IMR-90 (cell line): Measurements from ENCODE around the gene PTPRK. TPM values are rescaled to one million over a fixed set of nuclear protein-coding genes. Genes with fewer than 3 reads are reported as not detected.

Experiments used
- ATAC-seq: fragments of 200-7000 bp; cut with Tn5 transposase; 2 replicates; pipeline ENCODE4 v1.9.1; 2020; ENCODE audit warnings: low read depth, mild to moderate bottlenecking, moderate library complexity
- BruUV-seq: library from RNA; stranded (reverse); fragments of 400-500 nt; replicated peaks from 2 replicates; lab custom pipeline; 2021; lab: Mats Ljungman, UMichigan
- CTCF ChIA-PET: fragments of 300-600 bp; formaldehyde crosslinking; extraction: SDS; loops from one replicate; lab custom pipeline; 2021; ENCODE audit warnings: antibody characterized with exemption; lab: Yijun Ruan, JAX
- POLR2A ChIA-PET: fragments of 300-600 bp; sonication (Branson Sonifier 250); formaldehyde crosslinking; loops from one replicate; lab custom pipeline; 2022; ENCODE audit warnings: antibody characterized with exemption; ENCODE audit not compliant: unreplicated experiment; lab: Charles Lee
- DNase-seq: peaks from one replicate; pipeline ENCODE4 v3.0.0; 2013
- H2AFZ ChIP-seq: replicated peaks from 2 replicates; pipeline ENCODE3; 2013; ENCODE audit warnings: low read length, mild to moderate bottlenecking; ENCODE audit not compliant: poor library complexity
- H2AK5ac ChIP-seq: 2 replicates; pipeline ENCODE4 v1.6.1; 2013; ENCODE audit warnings: low read depth, low read length, inconsistent platforms
- H2AK9ac ChIP-seq: replicated peaks from 2 replicates; pipeline ENCODE3; 2013; ENCODE audit warnings: mild to moderate bottlenecking, low read depth, low read length, moderate library complexity; ENCODE audit not compliant: poor library complexity
- H2BK120ac ChIP-seq: 2 replicates; pipeline ENCODE4 v1.6.1; 2013; ENCODE audit warnings: low read depth, low read length, inconsistent platforms
- H2BK15ac ChIP-seq: 3 replicates; pipeline ENCODE4 v1.6.1; 2013; ENCODE audit warnings: low read depth, low read length, inconsistent platforms
- H2BK20ac ChIP-seq: 2 replicates; pipeline ENCODE4 v1.6.1; 2013; ENCODE audit warnings: low read depth, mild to moderate bottlenecking, inconsistent platforms, low read length, moderate library complexity
- H2BK5ac ChIP-seq: 2 replicates; pipeline ENCODE4 v1.6.1; 2013; ENCODE audit warnings: mild to moderate bottlenecking, low read depth, low read length, inconsistent platforms; ENCODE audit not compliant: poor library complexity, severe bottlenecking
- H3K14ac ChIP-seq: replicated peaks from 2 replicates; pipeline ENCODE4 v1.6.1; 2013; ENCODE audit warnings: low read depth, low read length, inconsistent platforms
- H3K18ac ChIP-seq: 2 replicates; pipeline ENCODE4 v1.6.1; 2013; ENCODE audit warnings: low read depth, low read length, control low read depth
- H3K23ac ChIP-seq: 2 replicates; pipeline ENCODE4 v1.6.1; 2013; ENCODE audit warnings: low read depth, low read length, inconsistent platforms
- H3K27ac ChIP-seq: 2 replicates; pipeline ENCODE4 v1.5.1; 2013; ENCODE audit warnings: mild to moderate bottlenecking, control low read depth, low read length; ENCODE audit not compliant: insufficient read depth
- H3K27me3 ChIP-seq: 2 replicates; pipeline ENCODE4 v1.6.1; 2013; ENCODE audit warnings: low read length; ENCODE audit not compliant: control insufficient read depth, insufficient read depth
- H3K36me3 ChIP-seq: 2 replicates; pipeline ENCODE4 v1.6.1; 2013; ENCODE audit warnings: low read length, mixed read lengths; ENCODE audit not compliant: control insufficient read depth, insufficient read depth
- H3K4ac ChIP-seq: 2 replicates; pipeline ENCODE4 v1.6.1; 2013; ENCODE audit warnings: low read depth, low read length, inconsistent platforms
- H3K4me1 ChIP-seq: 2 replicates; pipeline ENCODE4 v1.6.1; 2013; ENCODE audit warnings: low read length, mixed read lengths; ENCODE audit not compliant: control insufficient read depth, insufficient read depth
- H3K4me2 ChIP-seq: 2 replicates; pipeline ENCODE4 v1.6.1; 2013; ENCODE audit warnings: low read depth, mild to moderate bottlenecking, control low read depth, low read length, moderate library complexity
- H3K4me3 ChIP-seq: 2 replicates; pipeline ENCODE4 v1.5.1; 2013; ENCODE audit warnings: low read depth, mild to moderate bottlenecking, control low read depth, low read length, moderate library complexity; ENCODE audit not compliant: insufficient read depth
- H3K56ac ChIP-seq: 2 replicates; pipeline ENCODE4 v1.6.1; 2013; ENCODE audit warnings: low read length, inconsistent platforms; ENCODE audit not compliant: insufficient read depth; ENCODE audit errors: extremely low read depth
- H3K79me1 ChIP-seq, 2 experiments: 2 replicates each; pipeline ENCODE4 v1.6.1; 2013; ENCODE audit warnings: low read length in 2 of 2, inconsistent platforms in 1 of 2, low read depth in 1 of 2
- H3K9ac ChIP-seq: 2 replicates; pipeline ENCODE4 v1.6.1; 2013; ENCODE audit warnings: low read depth, low read length, control low read depth
- H3K9me1 ChIP-seq: 2 replicates; pipeline ENCODE4 v1.6.1; 2013; ENCODE audit warnings: low read length, inconsistent platforms; ENCODE audit not compliant: insufficient read depth
- H3K9me3 ChIP-seq: 2 replicates; pipeline ENCODE4 v1.6.1; 2013; ENCODE audit warnings: low read length; ENCODE audit not compliant: control insufficient read depth, insufficient read depth
- H4K20me1 ChIP-seq: 2 replicates; pipeline ENCODE4 v1.6.1; 2013; ENCODE audit warnings: low read length, inconsistent platforms; ENCODE audit not compliant: insufficient read depth
- H4K5ac ChIP-seq: 2 replicates; pipeline ENCODE4 v1.6.1; 2013; ENCODE audit warnings: mild to moderate bottlenecking, low read depth, low read length, control low read depth
- H4K8ac ChIP-seq, 2 experiments: 2 replicates each; pipeline ENCODE4 v1.6.1; 2013; ENCODE audit warnings: low read depth in 2 of 2, low read length in 2 of 2, control low read depth in 1 of 2, inconsistent platforms in 1 of 2
- H4K91ac ChIP-seq: 2 replicates; pipeline ENCODE4 v1.6.1; 2013; ENCODE audit warnings: low read depth, low read length, inconsistent platforms; ENCODE audit not compliant: insufficient read depth
- FOS ChIP-seq: fragments of 150-350 bp; IDR thresholded peaks from 2 replicates; pipeline ENCODE4 v1.6.1; 2016; ENCODE audit warnings: low read depth, low read length
- MXI1 ChIP-seq: IDR thresholded peaks from 2 replicates; pipeline ENCODE4 v1.6.1; 2012; ENCODE audit warnings: low read depth, mild to moderate bottlenecking, low read length, moderate library complexity, borderline replicate concordance
- NFE2L2 ChIP-seq: fragments of 150-350 bp; IDR thresholded peaks from 2 replicates; pipeline ENCODE4 v1.6.1; 2016; ENCODE audit warnings: low read depth, mild to moderate bottlenecking, low read length
- WGBS, 2 experiments: methylation state at CpG; one replicate each; pipeline versions ENCODE4 v1.1.5 to v1.1.7; 2013; ENCODE audit warnings: missing lambda C conversion rate in 2 of 2; ENCODE audit not compliant: insufficient read length in 1 of 2; ENCODE audit errors: extremely low coverage in 2 of 2; 5-methylcytosine and 5-hydroxymethylcytosine counted together
- dilution Hi-C: fragments of 300-500 bp; cut with HindIII; formaldehyde crosslinking; loops from one replicate; pipeline ENCODE4 v1.14.3; 2018; ENCODE audit warnings: low sequenced_read_pairs; ENCODE audit not compliant: unreplicated experiment
- in situ Hi-C: fragments of 300-500 bp; cut with MboI; formaldehyde crosslinking; loops from 3 replicates; pipeline ENCODE4 v1.14.3; 2019; ENCODE audit warnings: low sequenced_read_pairs, inconsistent platforms, mixed read lengths
- intact Hi-C: fragments of 100-400 bp; cut with micrococcal nuclease; formaldehyde crosslinking; loops from 2 replicates; pipeline ENCODE4 v1.10.0; 2022
- polyA plus RNA-seq, 3 experiments: library from polyadenylated mRNA; depleted of rRNA; stranded (reverse); fragments of >200 nt; gene quantifications; 2 replicates each; pipeline ENCODE4 v1.2.3, GENCODE V29; 2012; ENCODE audit warnings: low replicate concordance in 1 of 3
- total RNA-seq: library from RNA; depleted of rRNA; stranded (reverse); fragments of >200 nt; gene quantifications from 2 replicates; pipeline ENCODE4 v1.2.3, GENCODE V29; 2012

The PTPRK gene
- total and polyA plus RNA-seq, 2 of the 4 experiments (the other 2 are of a cell fraction): 18.0 to 80.8 TPM

DNA sequence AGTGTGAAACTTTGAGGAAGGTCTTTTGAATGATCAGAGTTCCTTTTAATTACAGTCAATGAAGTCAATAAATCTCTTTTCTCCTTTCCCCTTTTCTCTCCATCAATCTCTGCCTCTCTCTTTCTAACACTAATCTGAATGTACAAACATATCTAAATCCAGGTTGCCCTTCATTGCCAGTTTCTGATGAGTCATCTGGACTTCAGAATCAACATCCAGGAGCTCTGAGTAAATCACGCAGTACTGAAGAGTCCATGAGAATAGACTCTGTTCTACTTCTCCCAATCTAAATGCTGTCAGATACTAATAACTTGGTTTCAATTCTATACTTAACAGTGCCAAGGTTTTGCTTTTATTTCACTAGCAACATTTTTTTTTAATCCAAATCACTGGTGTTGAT is 380.9 kb downstream of the PTPRK start:
- H3K27me3 ChIP-seq: no peaks in the 10 kb centered on the region
- H3K18ac ChIP-seq: no peak overlapping the region
- peaks cover 1% of the 10 kb centered on the region; the same call in 1 of the 2 replicates for H3K4me1 ChIP-seq
- H2BK5ac ChIP-seq: no peak overlapping the region
- no peak overlapping the region for H2AK9ac ChIP-seq
- H3K79me1 ChIP-seq: peaks cover 0 to 18% of the 10 kb centered on the region in 2 experiments; a peak in 3 of 4 replicates
- no peak overlapping the region for H2AK5ac ChIP-seq
- 0 out of 2 replicates have a peak, but pooled peaks cover 2% of the 10 kb centered on the region for H4K20me1 ChIP-seq
- in situ Hi-C loops: no loop called here
- no peak overlapping the region for H3K4me2 ChIP-seq
- no peak overlapping the region for H2BK15ac ChIP-seq
- no peak overlapping the region for H3K23ac ChIP-seq
- no CpG with 5 or more reads among the region's 1 CpG for WGBS, 2 experiments
- no peaks in the 10 kb centered on the region for H3K36me3 ChIP-seq
- no peak overlapping the region for H3K9ac ChIP-seq
- H4K91ac ChIP-seq: no peak overlapping the region
- no peak overlapping the region for H2BK120ac ChIP-seq
- intact Hi-C loops: no loop called here
- no peaks in the 10 kb centered on the region for H3K9me3 ChIP-seq
- H4K8ac ChIP-seq: no peak overlapping the region
- DNase-seq (peak; percentile 63), ATAC-seq (peak; percentile 53)
- no peak overlapping the region for H3K4me3 ChIP-seq
- ChIA-PET CTCF (interaction anchor here (1.3 kb wide), 1 partner anchor 10 kb away, joined by 3 read pairs; no protein-coding TSS in a partner anchor), POLR2A (no interaction called here)
- no peak overlapping the region for H4K5ac ChIP-seq
- H2AFZ ChIP-seq: no peak overlapping the region
- TF ChIP-seq MXI1: no peak
- peak; percentile 54 for TF ChIP-seq NFE2L2
- TF ChIP-seq FOS: peak; percentile 48; the same call in 1 of the 2 replicates
- H3K56ac ChIP-seq: no peak overlapping the region
- no peak overlapping the region for H3K4ac ChIP-seq
- no peak overlapping the region for H3K27ac ChIP-seq
- H2BK20ac ChIP-seq: no peak overlapping the region
- no TSS peak for BruUV-seq
- dilution Hi-C loops: no loop called here
- no peak overlapping the region for H3K14ac ChIP-seq
- H3K9me1 ChIP-seq: 0 out of 2 replicates have a peak, but pooled peaks cover 2% of the 10 kb centered on the region
